Right renal pelvis (tissue), 4 donors: ENCODE measurements around the gene LAPTM5. TPM values are rescaled to one million over a fixed set of nuclear protein-coding genes. Genes with fewer than 3 reads are reported as not detected.

ENCODE experiments used
- DNase-seq, 4 donors: peaks; one replicate each; pipeline ENCODE4 v3.0.0-alpha.2; 2013; ENCODE audit warnings: low read depth in 4 of 4, low spot score in 3 of 4, missing footprints in 1 of 4
- polyA plus RNA-seq, 4 donors: library from polyadenylated mRNA; unstranded; fragments of 120-200 nt; gene quantifications; one replicate each; pipeline ENCODE4 v1.2.1, GENCODE V29; 2013; ENCODE audit not compliant: insufficient read length in 4 of 4

The LAPTM5 gene
- polyA plus RNA-seq, 4 donors: 17.3 to 19.5 (median 18.9) TPM

GRCh38 chr1:30686236-30686935, 71.2 kb downstream of the LAPTM5 start:
- no peak for DNase-seq

DNA sequence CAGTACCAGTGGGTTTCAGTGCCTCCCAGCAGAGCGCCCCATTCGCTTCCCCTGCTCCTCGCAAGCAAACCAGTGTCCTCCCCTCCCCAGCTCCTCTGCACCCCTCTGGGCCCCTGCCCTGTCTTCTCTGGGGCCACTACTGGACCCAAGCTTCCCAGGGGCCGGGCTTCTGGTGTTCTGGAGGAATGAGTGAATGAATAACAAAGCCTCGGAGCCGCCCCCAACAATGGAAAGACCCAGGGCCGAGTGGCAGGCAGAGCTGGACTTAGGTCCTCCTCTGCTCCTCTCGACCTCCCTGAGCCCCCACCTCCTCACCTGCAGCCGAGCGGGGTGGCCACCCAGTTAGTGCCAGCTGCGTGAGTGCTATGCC, 71.8 kb downstream of the LAPTM5 start:
- DNase-seq: no peak

GRCh38 chr1:30684881-30685795, 72.4 kb downstream of the LAPTM5 start:
- peak; percentile 63 to 75 (median 70) for DNase-seq

GRCh38 chr1:30684259-30684658, 73.3 kb downstream of the LAPTM5 start:
- no peak for DNase-seq

GRCh38 chr1:30683699-30684098, 73.9 kb downstream of the LAPTM5 start:
- no peak for DNase-seq

Other genes with a start within 250 kb of the LAPTM5 start
- under 1 TPM; 0.13 to 0.24 (median 0.18) TPM for gene MATN1, start 34.2 kb downstream of the LAPTM5 start, polyA plus RNA-seq
- gene SDC3, start 151.0 kb upstream of the LAPTM5 start, polyA plus RNA-seq: 10 to 100 TPM; 25.4 to 31.8 (median 28.4) TPM